Measurements from ENCODE around the gene SOD3.

SOD3 gene

DNA sequence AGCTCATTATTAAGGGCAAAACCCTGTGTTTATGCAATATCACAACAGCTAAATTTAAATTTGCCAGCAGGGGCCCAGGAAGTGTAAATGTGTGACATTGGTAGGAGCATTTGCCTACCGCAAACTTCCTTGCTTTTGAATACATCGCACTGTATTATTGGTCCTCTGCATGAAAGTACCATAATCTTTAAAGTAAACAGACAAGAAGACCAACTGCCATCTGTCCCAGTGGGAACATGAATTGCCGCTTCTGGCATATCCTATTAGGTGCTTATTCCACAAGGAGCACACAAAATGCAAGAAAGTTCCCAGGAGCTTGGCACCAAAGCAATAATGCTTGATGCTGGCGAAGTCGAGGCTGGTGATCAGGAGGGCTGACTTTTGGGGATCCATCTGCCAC lies 51.3 kb downstream of the SOD3 start:
- DNase-seq, result no peak

GRCh38 chr4:24849351-24849750 lies 54.0 kb downstream of the SOD3 start:
- DNase-seq, result no peak

DNA sequence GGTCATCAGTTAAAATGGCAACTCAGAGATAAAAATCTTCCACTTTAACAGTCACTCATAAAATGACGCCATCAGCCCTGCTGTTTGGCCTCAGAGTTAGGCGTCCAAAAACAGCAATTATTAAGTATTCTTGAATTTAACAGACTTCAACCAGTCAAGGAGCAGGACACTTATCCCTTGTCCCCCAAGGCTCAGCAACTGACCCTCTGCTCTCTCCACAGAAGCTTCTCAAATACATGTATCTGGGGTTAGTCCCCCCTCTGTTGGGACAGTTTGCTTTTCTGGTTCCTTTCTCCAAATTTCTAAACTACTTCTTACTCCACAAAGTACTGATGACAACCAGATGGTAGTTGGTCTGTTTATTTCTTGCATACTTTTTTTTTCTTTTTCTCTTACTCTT lies 54.4 kb downstream of the SOD3 start:
- DNase-seq, result no peak
